ENCODE measurements around the gene FBXW4.

FBXW4 gene

GRCh38 chr10:101564490-101564991 lies 130.4 kb downstream of the FBXW4 start:
- DNase-seq: no peak

GRCh38 chr10:101563497-101564040 lies 131.4 kb downstream of the FBXW4 start:
- DNase-seq: no peak

GRCh38 chr10:101563007-101563406 lies 132.0 kb downstream of the FBXW4 start:
- DNase-seq: no peak

GRCh38 chr10:101562231-101562630 lies 132.7 kb downstream of the FBXW4 start:
- DNase-seq: no peak

GRCh38 chr10:101561068-101561915 lies 133.7 kb downstream of the FBXW4 start:
- no peak for DNase-seq
